G401 (cell line): ENCODE measurements around the gene OSBPL9. TPM values are rescaled to one million over a fixed set of nuclear protein-coding genes. Genes with fewer than 3 reads are reported as not detected.

ENCODE experiments used
- DNase-seq: peaks from one replicate; pipeline ENCODE4 v3.0.0-alpha.2; 2015; ENCODE audit warnings: low spot score
- in situ Hi-C: cut with HindIII; loops from 2 replicates; pipeline ENCODE4 v1.10.0; 2016; ENCODE audit warnings: low sequenced_read_pairs, mixed read lengths
- total RNA-seq: library from RNA; depleted of rRNA; stranded (reverse); fragments of >200 nt; shearing (Covaris generic); gene quantifications from 2 replicates; pipeline ENCODE4 v1.2.3, GENCODE V29; 2014; rRNA removed

OSBPL9 gene
- 115 and 174 TPM in 2 replicates for total RNA-seq

- in situ Hi-C loops = no loop called here
- DNase-seq = peak; percentile 96
Observed at GRCh38 chr1:51616903-51617708, at the start of gene OSBPL9. OSBPL9 (plus strand) TSS chr1:51617092; CDS start chr1:51617111, 19 bp downstream.

GRCh38 chr1:51567653-51568052, 49.2 kb upstream of the OSBPL9 start:
- in situ Hi-C loops = no loop called here
- DNase-seq = no peak

GRCh38 chr1:51568231-51568935, 48.5 kb upstream of the OSBPL9 start:
- in situ Hi-C loops = no loop called here

GRCh38 chr1:51569284-51570062, 47.4 kb upstream of the OSBPL9 start:
- in situ Hi-C loops = no loop called here
- DNase-seq = peak; percentile 10

More at GRCh38 chr1:51568231-51568935, 48.5 kb upstream of the OSBPL9 start:
- DNase-seq = no peak

GRCh38 chr1:51570063-51570710, 46.7 kb upstream of the OSBPL9 start:
- no peak for DNase-seq
- in situ Hi-C loops = no loop called here

- DNase-seq = no peak
Observed at GRCh38 chr1:51572365-51572764, 44.5 kb upstream of the OSBPL9 start.

GRCh38 chr1:51574796-51575195, 42.1 kb upstream of the OSBPL9 start:
- in situ Hi-C loops = no loop called here
- DNase-seq = no peak

More at GRCh38 chr1:51572365-51572764, 44.5 kb upstream of the OSBPL9 start:
- in situ Hi-C loops = no loop called here

GRCh38 chr1:51575406-51576084, 41.3 kb upstream of the OSBPL9 start:
- DNase-seq = no peak
- in situ Hi-C loops = no loop called here

- DNase-seq = no peak
- in situ Hi-C loops = no loop called here
Observed at GRCh38 chr1:51576085-51576444, 40.8 kb upstream of the OSBPL9 start.

- in situ Hi-C loops = no loop called here
- no peak for DNase-seq
Observed at GRCh38 chr1:51576923-51577322, 40.0 kb upstream of the OSBPL9 start.

- in situ Hi-C loops = no loop called here
- DNase-seq = no peak
Observed at GRCh38 chr1:51578383-51579109, 38.3 kb upstream of the OSBPL9 start.

GRCh38 chr1:51581238-51581637, 35.7 kb upstream of the OSBPL9 start:
- no peak for DNase-seq
- in situ Hi-C loops = no loop called here

- in situ Hi-C loops = no loop called here
- DNase-seq = peak; percentile 55
Observed at GRCh38 chr1:51583532-51583931, 33.4 kb upstream of the OSBPL9 start.

GRCh38 chr1:51584021-51584420, 32.9 kb upstream of the OSBPL9 start:
- in situ Hi-C loops = no loop called here
- no peak for DNase-seq

- no peak for DNase-seq
- in situ Hi-C loops = no loop called here
Observed at GRCh38 chr1:51592711-51593110, 24.2 kb upstream of the OSBPL9 start.

GRCh38 chr1:51594716-51595115, 22.2 kb upstream of the OSBPL9 start:
- DNase-seq = no peak
- in situ Hi-C loops = no loop called here

- DNase-seq = no peak
- in situ Hi-C loops = no loop called here
Observed at GRCh38 chr1:51600529-51600928, 16.4 kb upstream of the OSBPL9 start.

GRCh38 chr1:51600965-51601364, 15.9 kb upstream of the OSBPL9 start:
- in situ Hi-C loops = no loop called here
- no peak for DNase-seq
